Endothelial cell of umbilical vein (primary cell): ENCODE results near the gene PPFIA2. TPM values are rescaled to one million over a fixed set of nuclear protein-coding genes. Genes with fewer than 3 reads are reported as not detected.

Source experiments
- BruUV-seq: library from RNA; stranded (reverse); fragments of 400-500 nt; replicated peaks from 2 replicates; lab custom pipeline; 2021; lab: Mats Ljungman, UMichigan
- CTCF ChIA-PET: fragments of 300-600, 350-600 bp; sonication (Branson Sonifier 250); formaldehyde crosslinking; loops from one replicate; lab custom pipeline; 2021; ENCODE audit warnings: antibody characterized with exemption, inconsistent platforms; lab: Charles Lee
- POLR2A ChIA-PET: fragments of 300-600, 350-600 bp; sonication (Branson Sonifier 250); formaldehyde crosslinking; loops from one replicate; lab custom pipeline; 2021; ENCODE audit warnings: antibody characterized with exemption, inconsistent platforms; lab: Charles Lee
- DNase-seq: peaks from one replicate; pipeline ENCODE4 v3.0.0-alpha.2; 2011; ENCODE audit warnings: low read depth, low spot score
- FAIRE-seq: peaks from 2 replicates; lab custom pipeline; 2011; peaks lifted over from hg19 to GRCh38; lab: Jason Lieb, UNC
- H2AFZ ChIP-seq: 2 replicates; pipeline ENCODE4 v1.6.0; 2012; ENCODE audit warnings: low read depth, low read length, control low read depth, inconsistent platforms
- H3K27ac ChIP-seq: 2 replicates; pipeline ENCODE4 v1.5.1; 2011; ENCODE audit warnings: low read depth, mild to moderate bottlenecking, control low read depth, low read length, moderate library complexity; ENCODE audit not compliant: insufficient read depth
- H3K27me3 ChIP-seq, 2 experiments: 2 replicates each; pipeline versions ENCODE4 v1.6.0 to v1.6.1; 2011; ENCODE audit warnings: low read length in 2 of 2, mixed read lengths in 1 of 2; ENCODE audit not compliant: control insufficient read depth in 2 of 2, insufficient read depth in 2 of 2
- H3K36me3 ChIP-seq, 2 experiments: 2 replicates in 1 of 2; 3 replicates in 1 of 2; pipeline ENCODE4 v1.5.1; 2011; ENCODE audit warnings: low read length in 2 of 2, mild to moderate bottlenecking in 1 of 2, moderate library complexity in 1 of 2; ENCODE audit not compliant: control insufficient read depth in 2 of 2, insufficient read depth in 2 of 2; ENCODE audit errors: extremely low read depth in 1 of 2
- H3K4me1 ChIP-seq: 3 replicates; pipeline ENCODE4 v1.5.1; 2011; ENCODE audit warnings: mild to moderate bottlenecking, low read length; ENCODE audit not compliant: control insufficient read depth, insufficient read depth; ENCODE audit errors: extremely low read depth
- H3K4me2 ChIP-seq: 2 replicates; pipeline ENCODE4 v1.6.1; 2011; ENCODE audit warnings: low read length, control low read depth, mixed read lengths; ENCODE audit not compliant: insufficient read depth
- H3K4me3 ChIP-seq, 3 experiments: fragments of 200-600 bp in 1 of 3; sonication (generic), shearing (Covaris generic) in 1 of 3; replicated peaks in 1 of 3; 2 replicates each; pipeline ENCODE4 v1.5.1; 2011 to 2016; ENCODE audit warnings: control low read depth in 3 of 3, low read length in 3 of 3, mild to moderate bottlenecking in 2 of 3, inconsistent platforms in 1 of 3, low read depth in 1 of 3, moderate library complexity in 1 of 3; ENCODE audit not compliant: insufficient read depth in 1 of 3
- H3K79me2 ChIP-seq: 2 replicates; pipeline ENCODE4 v1.6.0; 2012; ENCODE audit warnings: low read length, inconsistent platforms; ENCODE audit not compliant: control insufficient read depth, insufficient read depth
- H3K9ac ChIP-seq: replicated peaks from 2 replicates; pipeline ENCODE3; 2011; ENCODE audit warnings: low read length, control low read depth; ENCODE audit not compliant: insufficient read depth; ENCODE audit errors: extremely low read depth
- H3K9me1 ChIP-seq: replicated peaks from 3 replicates; pipeline ENCODE4 v1.6.0; 2011; ENCODE audit warnings: mild to moderate bottlenecking, low read length; ENCODE audit not compliant: control insufficient read depth, insufficient read depth; ENCODE audit errors: extremely low read depth
- H3K9me3 ChIP-seq: replicated peaks from 2 replicates; pipeline ENCODE4 v1.5.1; 2012; ENCODE audit warnings: low read length, inconsistent platforms; ENCODE audit not compliant: control insufficient read depth, insufficient read depth
- H4K20me1 ChIP-seq: replicated peaks from 2 replicates; pipeline ENCODE3; 2011; ENCODE audit warnings: mild to moderate bottlenecking, low read length; ENCODE audit not compliant: control insufficient read depth, insufficient read depth; ENCODE audit errors: extremely low read depth
- EZH2 ChIP-seq: IDR thresholded peaks from 2 replicates; pipeline ENCODE4 v1.6.1; 2012; ENCODE audit warnings: borderline replicate concordance, low read depth, mild to moderate bottlenecking, moderate library complexity, low read length, inconsistent platforms; ENCODE audit not compliant: severe bottlenecking
- FOS ChIP-seq: IDR thresholded peaks from 2 replicates; pipeline ENCODE4 v1.6.1; 2011; ENCODE audit warnings: mild to moderate bottlenecking, low read length, moderate library complexity, borderline replicate concordance; ENCODE audit not compliant: insufficient read depth
- GATA2 ChIP-seq: IDR thresholded peaks from 2 replicates; pipeline ENCODE4 v1.7.0; 2011; ENCODE audit warnings: low read depth, mild to moderate bottlenecking, moderate library complexity, mixed read lengths, low read length; ENCODE audit not compliant: insufficient read length, insufficient read depth
- JUN ChIP-seq: IDR thresholded peaks from 2 replicates; pipeline ENCODE4 v1.6.1; 2011; ENCODE audit warnings: borderline replicate concordance, low read depth; ENCODE audit not compliant: insufficient read length, insufficient read depth
- MYC ChIP-seq: IDR thresholded peaks from one replicate; pipeline ENCODE4 v1.6.1; 2011; ENCODE audit warnings: mild to moderate bottlenecking, low read depth, low read length
- POLR2A ChIP-seq: IDR thresholded peaks from 2 replicates; pipeline ENCODE4 v1.6.1; 2012; ENCODE audit warnings: low read depth, mild to moderate bottlenecking, control low read depth, low read length
- POLR2AphosphoS5 ChIP-seq: IDR thresholded peaks from 2 replicates; pipeline ENCODE4 v1.6.1; 2012; ENCODE audit warnings: low read depth, mild to moderate bottlenecking, control low read depth, low read length, moderate library complexity; ENCODE audit not compliant: insufficient read depth
- dilution Hi-C: fragments of 300-500 bp; cut with MboI; formaldehyde crosslinking; loops from one replicate; pipeline ENCODE4 v1.15.0; 2019; ENCODE audit warnings: low sequenced_read_pairs; ENCODE audit not compliant: extremely low pct_ligation_motif_present
- intact Hi-C: fragments of 100-400 bp; cut with micrococcal nuclease; formaldehyde crosslinking; loops from one replicate; pipeline ENCODE4 v1.10.0; 2022
- polyA plus RNA-seq, 4 experiments: library from polyadenylated mRNA; depleted of rRNA in 3 of 4; stranded (reverse) in 3 of 4; unstranded in 1 of 4; fragments of >200 nt; gene quantifications; 2 replicates each; pipeline versions ENCODE4 v1.2.1 to v1.2.3, GENCODE V29; 2011 to 2012; ENCODE audit warnings: missing spikeins in 1 of 4
- total RNA-seq: library from RNA; stranded (reverse); gene quantifications from 2 replicates; pipeline ENCODE4 v1.2.3, GENCODE V29; 2021
- TF ChIP-seq, protein P1 (sequence below): IDR thresholded peaks from 2 replicates; pipeline ENCODE4 v1.6.1; 2011; ENCODE audit not compliant: insufficient read depth, insufficient read length
- TF ChIP-seq, protein P2 (sequence below), 2 donors: IDR thresholded peaks; 1 replicate in 1 of 2; 2 replicates in 1 of 2; pipeline ENCODE4 v1.5.1; 2011; ENCODE audit warnings: low read length in 2 of 2, mild to moderate bottlenecking in 2 of 2, moderate library complexity in 2 of 2, control low read depth in 1 of 2, inconsistent platforms in 1 of 2, low read depth in 1 of 2; ENCODE audit not compliant: insufficient read depth in 1 of 2; ENCODE audit errors: extremely low read depth in 1 of 2

Gene PPFIA2
- total and polyA plus RNA-seq, 2 donors (not counting 3 experiments of a cell fraction or from before 2014, with no cell fraction given): not detected

DNA sequence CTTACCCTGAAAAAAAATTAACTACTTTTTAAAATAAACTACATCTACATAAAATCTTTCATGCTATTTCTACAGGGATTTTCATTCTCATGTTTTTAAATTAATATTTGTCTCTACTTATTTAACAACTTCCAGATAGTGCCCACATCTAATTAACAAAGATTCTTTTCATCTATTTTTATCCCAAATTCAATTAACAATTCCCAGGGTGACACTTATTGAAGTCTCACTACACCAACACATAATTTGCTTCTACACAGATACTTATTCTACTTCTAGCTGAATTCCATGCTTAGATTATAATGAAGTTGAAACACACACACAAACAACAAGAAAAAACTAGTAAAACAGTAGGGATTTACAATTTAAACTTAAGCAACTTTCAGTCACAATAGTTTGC lies 344.7 kb downstream of the PPFIA2 start:
- Histone ChIP-seq H3K4me2 (no peak overlapping the region), H3K9me3 (no peaks in the 10 kb centered on the region), H3K4me3 (no peak overlapping the region), H3K27ac (no peak overlapping the region), H3K9me1 (no peaks in the 10 kb centered on the region), H3K36me3 (no peaks in the 10 kb centered on the region), H4K20me1 (no peaks in the 10 kb centered on the region), H3K9ac (no peak overlapping the region), H3K27me3 (no peaks in the 10 kb centered on the region), H2AFZ (no peak overlapping the region), H3K79me2 (no peaks in the 10 kb centered on the region), H3K4me1 (no peaks in the 10 kb centered on the region)
- dilution Hi-C loops: no loop called here
- ChIA-PET CTCF (no interaction called here), POLR2A (no interaction called here)
- FAIRE-seq (no peak), DNase-seq (no peak)
- intact Hi-C loops: no loop called here
- no TSS peak for BruUV-seq
- TF ChIP-seq, protein P1, sequence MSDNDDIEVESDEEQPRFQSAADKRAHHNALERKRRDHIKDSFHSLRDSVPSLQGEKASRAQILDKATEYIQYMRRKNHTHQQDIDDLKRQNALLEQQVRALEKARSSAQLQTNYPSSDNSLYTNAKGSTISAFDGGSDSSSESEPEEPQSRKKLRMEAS: no peak
- no peak for TF ChIP-seq MYC
- no peak for TF ChIP-seq POLR2A
- no peak for TF ChIP-seq JUN
- TF ChIP-seq FOS: no peak
- TF ChIP-seq EZH2: no peak
- TF ChIP-seq, protein P2, sequence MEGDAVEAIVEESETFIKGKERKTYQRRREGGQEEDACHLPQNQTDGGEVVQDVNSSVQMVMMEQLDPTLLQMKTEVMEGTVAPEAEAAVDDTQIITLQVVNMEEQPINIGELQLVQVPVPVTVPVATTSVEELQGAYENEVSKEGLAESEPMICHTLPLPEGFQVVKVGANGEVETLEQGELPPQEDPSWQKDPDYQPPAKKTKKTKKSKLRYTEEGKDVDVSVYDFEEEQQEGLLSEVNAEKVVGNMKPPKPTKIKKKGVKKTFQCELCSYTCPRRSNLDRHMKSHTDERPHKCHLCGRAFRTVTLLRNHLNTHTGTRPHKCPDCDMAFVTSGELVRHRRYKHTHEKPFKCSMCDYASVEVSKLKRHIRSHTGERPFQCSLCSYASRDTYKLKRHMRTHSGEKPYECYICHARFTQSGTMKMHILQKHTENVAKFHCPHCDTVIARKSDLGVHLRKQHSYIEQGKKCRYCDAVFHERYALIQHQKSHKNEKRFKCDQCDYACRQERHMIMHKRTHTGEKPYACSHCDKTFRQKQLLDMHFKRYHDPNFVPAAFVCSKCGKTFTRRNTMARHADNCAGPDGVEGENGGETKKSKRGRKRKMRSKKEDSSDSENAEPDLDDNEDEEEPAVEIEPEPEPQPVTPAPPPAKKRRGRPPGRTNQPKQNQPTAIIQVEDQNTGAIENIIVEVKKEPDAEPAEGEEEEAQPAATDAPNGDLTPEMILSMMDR (IDR thresholded peaks at IDR 0.05; ENCODE audit: extremely low read depth in 1 of 2, insufficient read depth in 1 of 2, low read depth in 1 of 2, low read length in 2 of 2): no peak
- TF ChIP-seq GATA2: no peak
- TF ChIP-seq POLR2AphosphoS5: no peak
